HG03095 (cell line): ENCODE results near the gene FERMT3.
A peak's percentile ranks its signal among the peaks of the same experiment; 100 is the strongest.

Source experiments
- ATAC-seq: cut with Tn5 transposase; IDR thresholded peaks from one replicate; pipeline ENCODE4 v1.9.1; 2021; ENCODE audit warnings: moderate library complexity; ENCODE audit not compliant: unreplicated experiment

The FERMT3 gene

DNA sequence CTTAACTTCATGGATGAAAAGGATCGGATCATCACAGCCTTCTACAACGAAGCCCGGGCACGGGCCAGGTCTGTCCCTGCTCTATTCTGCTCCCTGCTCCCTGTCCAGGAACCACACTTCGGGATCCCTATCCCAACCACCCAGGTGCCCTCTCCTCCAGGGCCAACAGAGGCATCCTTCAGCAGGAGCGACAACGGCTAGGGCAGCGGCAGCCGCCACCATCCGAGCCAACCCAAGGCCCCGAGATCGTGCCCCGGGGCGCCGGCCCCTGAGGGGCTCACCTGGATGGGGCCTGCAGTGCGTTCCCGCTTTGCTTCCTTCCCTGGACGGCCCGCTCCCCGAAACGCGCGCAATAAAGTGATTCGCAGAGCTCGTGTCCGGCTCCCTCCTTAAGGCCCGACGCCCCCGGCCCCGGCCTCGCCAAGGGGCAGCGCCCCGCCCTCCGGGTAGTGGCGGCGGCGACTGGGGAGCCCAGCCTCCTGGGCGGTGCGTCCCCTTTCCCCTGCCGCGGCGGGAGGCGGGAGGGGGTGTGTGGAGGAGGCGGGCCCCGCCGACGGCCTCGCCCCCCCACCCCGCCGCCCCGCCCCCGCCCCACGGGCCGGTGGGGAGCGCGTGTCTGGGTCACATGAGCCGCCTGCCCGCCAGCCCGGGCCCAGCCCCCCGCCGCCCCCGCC, 27.5 kb downstream of the FERMT3 start, which contains the start of gene VEGFB:
TSS of gene VEGFB (plus strand) at position 672 of the 674 bp plus-strand sequence. CDS start 250 bp downstream, outside the sequence.
- no peak for ATAC-seq

DNA sequence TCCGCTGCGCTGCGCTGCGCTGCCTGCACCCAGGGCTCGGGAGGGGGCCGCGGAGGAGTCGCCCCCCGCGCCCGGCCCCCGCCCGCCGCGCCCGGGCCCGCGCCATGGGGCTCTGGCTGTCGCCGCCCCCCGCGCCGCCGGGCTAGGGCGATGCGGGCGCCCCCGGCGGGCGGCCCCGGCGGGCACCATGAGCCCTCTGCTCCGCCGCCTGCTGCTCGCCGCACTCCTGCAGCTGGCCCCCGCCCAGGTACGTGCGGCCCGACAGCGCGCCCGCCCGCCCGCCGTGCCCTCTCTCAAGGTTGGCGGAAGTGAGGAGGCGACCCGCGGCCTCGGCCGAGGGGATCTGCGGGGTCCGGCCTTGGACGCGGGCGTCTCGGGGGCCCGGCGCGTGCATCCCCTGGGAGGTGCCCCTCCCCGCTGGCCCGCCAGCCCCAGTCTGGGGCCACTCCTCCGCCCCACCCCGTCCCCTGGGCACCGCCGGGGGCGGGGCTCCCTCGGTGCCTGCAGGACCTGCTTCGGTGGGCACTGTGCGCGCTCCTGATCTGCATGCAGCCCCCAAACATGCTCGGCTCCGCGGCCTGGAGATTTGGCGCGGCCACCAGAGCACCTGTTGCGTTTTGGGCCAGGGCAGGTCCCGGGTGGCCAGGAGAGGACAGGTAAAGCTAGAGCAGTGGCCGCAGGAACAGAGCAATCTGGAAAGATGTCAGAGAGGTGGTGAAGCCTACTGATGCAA, 28.3 kb downstream of the FERMT3 start:
- no peak for ATAC-seq

DNA sequence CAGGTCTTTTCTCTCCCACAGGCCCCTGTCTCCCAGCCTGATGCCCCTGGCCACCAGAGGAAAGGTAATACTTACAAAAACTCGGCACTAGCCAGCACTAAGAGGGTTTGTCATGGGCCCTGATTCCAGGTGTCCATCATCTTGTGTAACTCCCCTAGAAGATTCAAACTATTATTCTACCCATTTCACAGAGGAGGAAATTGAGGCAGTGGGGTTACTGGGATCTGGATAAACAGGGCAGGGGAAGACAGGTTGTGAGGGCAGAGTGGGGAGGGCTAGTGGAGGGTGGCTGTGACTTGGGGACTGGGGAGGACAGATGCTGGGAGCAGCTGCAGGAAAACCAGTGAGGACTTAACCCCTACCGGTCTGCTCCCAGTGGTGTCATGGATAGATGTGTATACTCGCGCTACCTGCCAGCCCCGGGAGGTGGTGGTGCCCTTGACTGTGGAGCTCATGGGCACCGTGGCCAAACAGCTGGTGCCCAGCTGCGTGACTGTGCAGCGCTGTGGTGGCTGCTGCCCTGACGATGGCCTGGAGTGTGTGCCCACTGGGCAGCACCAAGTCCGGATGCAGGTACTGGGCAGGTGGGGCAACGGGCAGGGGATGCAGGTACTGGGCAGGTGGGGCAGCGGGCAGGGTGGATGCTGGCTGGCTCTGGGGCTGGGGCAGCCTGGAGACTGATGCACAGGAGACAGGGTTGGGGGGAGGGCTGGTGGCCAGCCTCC, 29.1 kb downstream of the FERMT3 start:
- ATAC-seq, result no peak

DNA sequence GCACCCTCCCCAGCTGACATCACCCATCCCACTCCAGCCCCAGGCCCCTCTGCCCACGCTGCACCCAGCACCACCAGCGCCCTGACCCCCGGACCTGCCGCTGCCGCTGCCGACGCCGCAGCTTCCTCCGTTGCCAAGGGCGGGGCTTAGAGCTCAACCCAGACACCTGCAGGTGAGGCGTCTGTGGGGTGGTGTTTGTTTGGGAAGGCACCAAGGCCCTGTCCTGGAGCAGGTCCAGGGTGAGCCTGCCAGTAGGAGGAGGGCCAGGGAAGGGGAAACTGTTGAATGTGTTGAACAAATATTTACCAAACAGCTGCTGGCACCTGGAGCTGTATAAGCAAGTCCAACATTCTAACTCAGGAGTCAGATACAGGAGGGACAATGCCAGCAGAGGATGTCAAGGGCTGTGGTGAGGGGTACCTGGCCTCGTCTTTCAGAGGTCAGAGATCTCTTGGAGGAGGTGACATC, 31.0 kb downstream of the FERMT3 start:
- ATAC-seq, result no peak

DNA sequence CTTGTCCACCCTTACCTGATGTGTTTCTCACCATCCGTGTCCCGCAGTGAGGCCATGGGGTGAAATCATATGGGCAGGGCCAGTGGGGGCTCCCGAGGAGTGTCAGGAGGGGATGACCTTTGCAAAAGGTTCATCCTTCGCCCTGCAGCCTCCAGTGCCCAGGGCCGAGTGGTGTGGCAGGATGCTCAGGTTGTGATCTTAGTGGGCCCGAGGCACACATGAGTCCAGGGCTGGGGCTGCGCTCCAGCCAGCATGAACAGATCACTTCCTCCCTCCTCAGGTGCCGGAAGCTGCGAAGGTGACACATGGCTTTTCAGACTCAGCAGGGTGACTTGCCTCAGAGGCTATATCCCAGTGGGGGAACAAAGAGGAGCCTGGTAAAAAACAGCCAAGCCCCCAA, 31.6 kb downstream of the FERMT3 start:
- no peak for ATAC-seq

DNA sequence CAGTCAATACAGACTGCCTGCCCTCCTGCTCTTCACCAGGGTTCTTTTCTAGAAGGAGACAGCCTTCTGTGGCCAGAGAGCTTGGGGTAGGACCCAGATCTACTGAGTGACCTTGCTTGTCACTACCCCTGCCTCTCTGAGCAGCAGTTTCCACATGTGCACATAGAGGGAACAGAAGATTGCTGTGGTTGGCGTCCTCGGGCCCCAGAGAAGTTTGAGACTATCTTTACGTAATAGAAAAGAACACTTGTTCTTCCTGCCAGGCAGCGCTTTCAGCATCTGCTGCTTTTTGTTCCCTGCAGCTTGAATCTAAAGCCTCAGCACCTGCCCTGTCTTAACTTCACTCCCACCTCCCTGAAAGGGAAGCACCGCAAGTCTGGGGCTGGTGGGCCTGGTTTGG, 32.5 kb downstream of the FERMT3 start:
- ATAC-seq, result no peak

DNA sequence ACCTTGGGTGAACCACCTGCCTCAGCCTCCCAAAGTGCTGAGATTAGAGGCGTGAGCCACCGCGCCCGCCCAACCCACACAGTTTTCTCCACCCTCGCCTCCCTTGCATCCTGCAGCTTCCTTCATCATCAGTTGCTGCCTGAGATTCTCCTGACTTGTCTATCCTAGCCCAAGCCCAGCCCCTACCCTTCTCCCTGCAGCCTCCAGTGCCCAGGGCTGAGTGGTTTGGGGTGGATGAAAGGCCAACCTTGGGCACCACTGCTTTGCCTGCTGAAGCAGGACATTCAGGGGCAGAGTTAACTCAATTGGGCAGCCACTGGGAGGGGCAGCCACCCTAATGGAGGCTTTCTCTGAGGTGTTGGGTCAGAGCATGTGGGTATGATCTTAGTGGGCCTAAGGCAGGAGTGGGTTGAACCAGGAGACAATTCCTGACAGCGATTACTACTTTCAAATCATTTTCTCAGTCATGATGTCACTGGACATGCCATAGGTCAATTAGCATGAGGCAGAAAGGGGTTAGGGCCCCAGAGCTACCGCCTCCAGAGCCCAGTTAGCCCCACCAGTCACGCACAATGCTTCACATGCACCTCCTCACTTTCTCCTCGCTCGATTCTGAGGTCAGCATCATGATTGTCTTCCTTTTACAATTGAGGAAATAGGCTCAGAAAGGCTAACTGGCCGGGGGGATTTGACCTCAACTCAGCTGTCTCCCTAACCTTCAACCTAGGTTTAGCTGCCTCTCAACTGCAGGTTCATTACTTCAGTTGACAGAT, 33.3 kb downstream of the FERMT3 start:
- ATAC-seq, result no peak

DNA sequence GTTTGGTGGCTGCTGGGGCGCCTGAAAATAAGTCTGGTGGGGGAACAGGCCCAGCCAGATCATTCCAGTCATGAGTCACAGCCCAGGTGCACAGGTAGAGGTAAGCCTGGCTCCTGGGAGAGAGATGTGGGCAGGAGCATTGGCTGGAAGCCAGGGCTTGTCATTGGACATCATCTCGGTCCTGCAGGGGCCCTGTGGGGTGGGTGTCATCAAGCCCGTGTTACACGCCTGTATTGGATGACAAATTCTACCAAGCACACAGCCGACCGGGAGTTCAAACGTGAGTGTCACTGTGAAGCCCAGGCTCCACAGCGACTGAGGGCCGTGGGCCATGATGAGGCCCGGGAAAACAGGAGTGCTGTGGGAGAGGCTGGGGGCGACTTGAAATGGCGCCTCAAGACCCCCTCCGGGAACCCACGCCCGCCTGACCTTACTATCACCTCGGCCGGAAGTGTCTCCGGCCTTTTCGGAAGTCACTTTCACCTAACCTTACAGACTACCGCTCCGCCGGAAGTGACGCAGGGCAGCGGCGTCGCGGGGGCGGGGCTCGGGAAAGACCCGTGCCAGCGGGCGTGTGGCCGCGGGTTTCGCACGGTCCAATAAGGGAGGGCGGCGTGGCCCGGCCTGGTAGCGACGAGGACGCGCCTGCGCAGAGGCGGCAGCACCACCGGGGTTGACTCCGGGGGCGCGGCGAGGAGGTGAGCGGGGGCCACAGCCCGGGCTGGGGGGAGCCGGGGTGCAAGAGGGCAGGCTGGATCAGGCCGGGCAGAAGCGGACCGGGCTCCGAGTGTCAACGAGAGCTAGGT, 34.1 kb downstream of the FERMT3 start, which contains the start of gene FKBP2:
TSS of gene FKBP2 (plus strand) at position 661 of the 806 bp plus-strand sequence. CDS start 1,293 bp downstream, outside the sequence.
- ATAC-seq, result peak; percentile 47

DNA sequence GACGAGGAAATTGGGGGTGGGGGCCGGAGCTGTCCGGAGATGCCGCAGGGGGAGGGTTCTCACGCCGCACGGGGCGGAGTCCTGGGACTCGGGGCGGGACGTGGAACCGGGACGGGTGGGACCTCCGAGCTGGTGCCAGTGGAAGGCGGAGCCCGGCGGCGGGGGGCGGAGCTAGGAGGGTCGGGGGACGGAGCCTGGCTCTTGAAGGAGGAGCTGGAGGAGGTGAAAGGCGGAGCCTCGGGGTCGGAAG, 34.6 kb downstream of the FERMT3 start:
- peak; percentile 61 for ATAC-seq

DNA sequence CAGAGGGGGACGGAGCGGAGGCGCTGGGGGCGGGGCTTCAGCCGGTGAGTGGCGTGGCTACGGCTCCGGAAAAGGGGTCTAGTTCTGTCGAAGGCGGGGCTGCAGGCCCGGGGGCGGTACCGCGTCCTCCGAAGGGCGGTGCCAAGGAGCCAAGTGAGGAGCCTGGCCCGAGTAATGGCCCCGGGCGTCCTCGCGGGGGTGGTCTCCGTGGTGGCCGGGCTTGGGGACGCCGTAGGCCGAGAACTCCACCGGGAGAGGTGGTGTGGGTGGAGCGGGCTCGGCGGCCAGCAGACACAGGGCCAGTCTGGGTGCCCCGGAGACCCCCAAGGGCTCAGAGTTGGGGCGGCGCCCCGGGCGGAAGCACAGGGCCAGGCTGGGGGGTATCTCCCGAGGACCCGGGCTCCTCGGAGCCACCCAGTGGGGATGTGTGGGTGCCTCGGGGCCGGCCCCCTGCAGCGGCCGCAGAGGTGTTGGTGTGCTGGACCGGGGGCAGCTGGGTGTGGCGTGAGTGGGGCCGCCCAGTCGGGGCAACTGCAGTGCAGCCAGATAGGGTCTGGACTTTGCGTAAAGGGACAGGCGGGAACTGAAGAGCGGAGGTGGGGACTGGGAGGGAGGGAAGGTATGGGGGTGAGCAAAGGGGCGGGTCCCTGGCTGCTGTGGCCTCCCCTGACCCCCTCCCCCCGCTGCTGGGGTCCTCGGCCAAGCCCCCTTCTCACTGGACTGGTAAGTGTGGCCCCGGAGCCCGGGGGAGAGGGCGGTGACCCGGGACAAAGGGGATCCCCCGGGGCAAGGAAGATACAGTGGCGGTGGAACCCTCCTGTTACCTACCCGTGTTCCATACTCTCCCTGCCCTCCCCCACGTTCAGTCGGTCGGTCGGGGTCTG, 35.2 kb downstream of the FERMT3 start:
- ATAC-seq, result peak; percentile 6

DNA sequence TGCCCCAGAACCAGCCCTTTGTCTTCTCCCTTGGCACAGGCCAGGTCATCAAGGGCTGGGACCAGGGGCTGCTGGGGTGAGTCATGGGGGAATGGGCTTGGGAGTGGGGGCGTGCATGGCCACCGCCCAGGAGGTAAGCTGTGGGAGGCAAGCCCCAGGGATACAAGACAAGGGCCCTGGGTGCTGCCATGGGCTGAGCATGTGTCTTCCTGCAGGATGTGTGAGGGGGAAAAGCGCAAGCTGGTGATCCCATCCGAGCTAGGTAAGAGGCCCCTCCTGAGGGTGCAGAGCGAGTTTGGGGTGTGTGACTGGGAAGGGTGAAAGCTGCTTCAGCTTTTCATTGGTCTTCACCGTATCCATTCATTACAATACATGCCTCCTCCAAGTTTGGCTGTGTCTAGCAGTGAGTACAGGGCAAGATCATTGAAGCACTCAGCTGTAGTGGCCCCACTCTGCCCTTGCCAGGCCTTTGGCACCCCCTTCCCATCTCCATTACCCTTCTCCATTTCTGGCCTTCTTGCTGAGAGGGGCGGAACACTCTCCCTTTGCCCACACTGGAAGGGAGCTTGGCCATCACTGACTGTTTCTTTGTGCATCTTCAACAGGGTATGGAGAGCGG, 36.8 kb downstream of the FERMT3 start:
- ATAC-seq, result no peak

DNA sequence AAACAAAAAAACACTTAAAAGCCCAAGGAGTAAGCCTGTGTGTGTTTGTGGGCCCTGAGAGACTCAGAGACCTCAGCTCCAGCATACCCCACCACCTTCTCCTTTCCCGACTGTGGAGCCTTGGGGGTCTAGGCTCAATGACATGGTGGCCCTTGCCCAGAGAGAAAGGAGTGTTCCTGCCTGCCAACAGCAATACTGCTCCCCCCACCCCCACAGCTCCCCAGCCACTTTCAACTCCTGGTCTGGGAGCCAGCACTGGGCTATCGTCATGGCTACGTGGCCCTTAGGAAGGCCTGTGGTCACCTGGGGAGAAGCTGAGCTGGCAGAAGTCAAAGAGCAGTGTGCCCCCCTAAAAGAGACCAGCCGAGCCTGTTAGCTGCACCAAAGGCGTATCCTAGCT, 37.6 kb downstream of the FERMT3 start:
- no peak for ATAC-seq

DNA sequence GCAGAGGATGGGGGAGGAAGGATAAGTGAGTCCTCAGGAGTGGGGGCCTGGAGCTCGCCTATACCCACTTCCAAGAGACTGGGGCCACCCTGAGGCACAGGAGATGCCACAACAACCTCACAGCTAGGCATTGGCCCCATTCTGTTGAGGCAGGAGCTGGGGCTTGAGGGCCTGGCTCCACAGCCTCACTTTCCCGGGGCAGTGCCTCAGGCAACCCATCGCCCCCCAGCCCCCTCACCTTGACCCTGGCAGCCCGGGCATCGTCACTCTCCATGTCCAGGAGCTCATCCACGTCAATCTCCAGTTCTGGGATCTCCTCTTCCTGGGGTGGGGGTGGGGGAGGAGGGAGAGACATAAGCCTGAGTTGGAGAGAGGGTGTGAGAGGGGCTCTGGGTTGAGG, 38.4 kb downstream of the FERMT3 start:
- ATAC-seq, result no peak

DNA sequence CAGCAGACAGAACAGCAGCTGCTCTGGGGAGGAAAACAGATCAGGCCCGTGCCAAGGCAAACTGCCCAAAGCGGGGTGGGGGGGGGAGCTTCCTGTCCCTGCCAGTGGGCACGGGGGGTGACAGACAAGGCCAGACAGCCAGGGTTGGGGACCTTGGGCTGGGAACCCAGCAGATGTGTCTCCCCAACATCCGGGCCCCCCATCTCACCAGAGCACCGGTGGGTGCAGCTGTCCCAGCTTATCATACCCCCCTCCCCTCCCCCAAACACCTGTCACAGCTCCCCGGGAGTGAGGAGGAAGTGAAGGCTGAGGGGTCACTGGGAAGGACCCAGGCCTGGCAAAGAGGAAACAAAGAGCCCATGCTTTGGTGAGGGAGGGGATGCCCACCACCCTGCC, 38.9 kb downstream of the FERMT3 start:
- no peak for ATAC-seq

DNA sequence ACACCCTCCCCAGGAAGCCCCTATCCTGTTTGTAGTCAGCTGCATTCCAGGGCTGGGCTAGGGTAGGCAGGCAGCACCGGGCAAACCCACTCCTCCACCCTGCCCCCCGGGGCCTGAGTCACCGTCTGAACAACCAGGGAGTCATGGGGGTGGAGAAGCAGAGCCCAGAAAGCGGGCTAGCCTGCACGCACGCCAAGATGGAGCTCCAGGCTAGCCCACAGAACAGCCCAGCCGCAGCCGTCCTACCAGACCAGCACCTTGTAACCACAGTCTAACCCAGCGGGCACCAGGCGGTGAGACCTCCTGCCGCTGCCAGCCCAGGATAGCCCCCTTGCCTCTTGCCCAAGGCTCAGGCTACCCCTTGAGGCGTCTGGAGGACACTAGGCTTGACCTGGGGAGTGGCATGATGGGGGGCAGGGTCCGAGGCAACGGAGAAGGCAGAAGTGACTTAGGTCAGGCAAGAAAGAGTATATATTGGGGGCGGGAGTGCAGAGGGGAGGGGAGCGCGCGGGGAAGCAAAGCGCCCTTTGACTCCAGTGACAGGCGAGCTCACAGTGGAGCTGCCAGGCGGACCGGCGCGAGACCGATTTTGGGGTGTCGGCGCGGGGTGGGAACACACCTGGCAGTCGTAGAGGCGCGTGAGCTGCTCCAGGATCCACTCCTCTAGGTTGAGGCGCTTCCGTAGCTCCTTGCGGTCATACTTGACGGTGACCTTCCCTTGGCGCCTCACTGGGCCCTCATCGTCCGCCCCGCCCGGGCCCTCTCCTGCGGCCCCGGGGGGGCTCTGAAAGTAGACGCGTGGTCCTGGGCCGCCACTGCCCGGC, 39.5 kb downstream of the FERMT3 start:
- ATAC-seq, result no peak

DNA sequence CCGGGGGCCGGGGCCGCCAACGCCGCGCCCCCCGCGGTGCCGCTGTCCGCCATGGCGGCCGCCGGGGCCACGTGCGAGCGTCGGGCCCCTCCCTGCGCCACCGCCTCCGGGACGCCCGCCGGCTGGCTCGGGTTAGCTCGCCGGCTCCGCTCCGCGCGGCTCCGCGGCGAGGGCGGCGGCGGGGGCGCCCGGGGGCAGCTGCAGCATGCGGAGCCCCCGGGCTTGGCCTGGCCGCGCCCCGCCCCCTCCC, 40.0 kb downstream of the FERMT3 start:
- peak; percentile 10 for ATAC-seq

DNA sequence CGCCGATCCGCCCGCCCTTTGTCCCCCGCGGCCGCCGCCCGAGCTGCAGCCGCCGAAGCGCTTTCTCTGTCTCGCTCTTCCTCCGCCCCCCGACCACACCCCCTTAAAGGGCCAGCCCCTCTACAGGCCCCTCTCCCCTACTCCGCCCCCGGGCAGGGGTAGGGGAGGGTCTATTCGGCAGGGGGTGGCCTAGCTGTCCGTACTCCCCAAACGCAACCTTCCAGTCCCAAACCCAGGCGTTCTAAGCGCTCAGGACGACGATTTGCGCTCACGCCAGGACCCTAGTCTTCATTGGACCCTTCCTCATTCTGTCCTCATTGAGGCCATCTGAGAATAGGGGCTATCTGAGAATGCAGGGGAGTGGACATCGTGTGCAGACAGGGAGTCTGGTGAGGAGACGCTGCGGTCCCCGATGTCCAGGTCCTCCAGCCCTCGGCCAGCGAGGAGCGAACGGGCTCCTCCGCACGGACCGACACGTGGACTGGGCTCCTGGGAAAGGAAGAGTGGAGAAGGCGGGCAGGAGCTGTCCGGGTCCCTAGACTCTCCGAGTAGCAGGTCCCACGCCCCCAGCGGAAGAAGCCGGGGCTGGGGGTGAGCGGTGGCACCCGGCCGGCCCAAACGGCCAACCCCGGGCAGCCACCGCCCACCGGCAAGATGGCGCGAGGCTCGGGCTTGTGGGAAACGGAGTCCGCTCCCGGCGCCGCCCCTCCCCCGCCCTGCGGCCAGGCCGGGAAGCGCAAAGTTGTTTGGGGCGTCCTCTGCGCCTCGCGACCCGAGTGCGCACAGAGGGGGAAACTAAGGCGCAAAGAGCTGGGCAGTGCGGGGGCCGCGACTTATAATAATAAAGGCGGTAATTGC, 40.6 kb downstream of the FERMT3 start, which contains the start of gene PPP1R14B:
TSS of gene PPP1R14B (minus strand) at position 73 of the 858 bp plus-strand sequence. CDS start 270 bp downstream, outside the sequence.
- peak; percentile 34 for ATAC-seq
